HEK293 (cell line): ENCODE data around the gene KLC1.

Experiments
- CTCF ChIA-PET: fragments of 350-600 bp; formaldehyde crosslinking; extraction: SDS; loops from one replicate; lab custom pipeline; 2021; ENCODE audit warnings: antibody characterized with exemption; lab: Yijun Ruan, JAX
- POLR2A ChIA-PET: fragments of 300-600 bp; formaldehyde crosslinking; extraction: SDS; loops from one replicate; lab custom pipeline; 2020; ENCODE audit warnings: antibody characterized with exemption, inconsistent platforms; lab: Yijun Ruan, JAX
- H3K27ac ChIP-seq: fragments of 200-500 bp; sonication (Bioruptor generic); 2 replicates; pipeline ENCODE4 v1.5.1; 2014; ENCODE audit warnings: low read depth, low read length, control low read depth, inconsistent platforms; ENCODE audit errors: extremely low read depth
- H3K36me3 ChIP-seq, 2 experiments: fragments of 200-500 bp in 1 of 2; sonication (Bioruptor generic) in 1 of 2; 1 replicate in 1 of 2; 2 replicates in 1 of 2; pipeline ENCODE4 v1.5.1; 2014 to 2017; ENCODE audit warnings: inconsistent platforms in 2 of 2, low read length in 2 of 2; ENCODE audit not compliant: control insufficient read depth in 2 of 2, insufficient read depth in 1 of 2
- H3K4me1 ChIP-seq: fragments of 200-500 bp; sonication (Bioruptor generic); 2 replicates; pipeline ENCODE4 v1.5.1; 2014; ENCODE audit warnings: mild to moderate bottlenecking, low read length, inconsistent platforms; ENCODE audit not compliant: control insufficient read depth, insufficient read depth
- H3K4me3 ChIP-seq: 2 replicates; pipeline ENCODE4 v1.5.1; 2011; ENCODE audit warnings: low read depth, mild to moderate bottlenecking, control low read depth, low read length, moderate library complexity
- H3K9me3 ChIP-seq: fragments of 200-500 bp; sonication (Bioruptor generic); 2 replicates; pipeline ENCODE4 v1.5.1; 2014; ENCODE audit warnings: low read depth, low read length, inconsistent platforms; ENCODE audit not compliant: control insufficient read depth, insufficient read depth
- CTCF ChIP-seq: fragments of 450-650 bp; formaldehyde crosslinking; IDR thresholded peaks from 2 replicates; pipeline ENCODE4 v1.5.1; 2016; ENCODE audit warnings: missing biosample characterization, missing genetic modification characterization
- GLI2 ChIP-seq: fragments of 450-650 bp; formaldehyde crosslinking; IDR thresholded peaks from 2 replicates; pipeline ENCODE4; 2017; ENCODE audit warnings: missing biosample characterization, missing genetic modification characterization, low read depth, borderline replicate concordance
- KLF7 ChIP-seq: fragments of 450-650 bp; formaldehyde crosslinking; IDR thresholded peaks from 2 replicates; pipeline ENCODE4 v1.5.1; 2016; ENCODE audit warnings: missing biosample characterization, missing genetic modification characterization, borderline replicate concordance
- MYNN ChIP-seq: fragments of 450-650 bp; formaldehyde crosslinking; IDR thresholded peaks from 2 replicates; pipeline ENCODE4 v1.5.1; 2016; ENCODE audit warnings: missing biosample characterization, missing genetic modification characterization, borderline replicate concordance
- PRDM1 ChIP-seq: fragments of 450-650 bp; formaldehyde crosslinking; IDR thresholded peaks from 2 replicates; pipeline ENCODE4; 2016; ENCODE audit warnings: missing biosample characterization, missing genetic modification characterization
- TRIM28 ChIP-seq: IDR thresholded peaks from 2 replicates; pipeline ENCODE4 v1.6.1; 2011; ENCODE audit warnings: low read length, control low read depth, borderline replicate concordance
- ZBTB1 ChIP-seq: fragments of 450-650 bp; formaldehyde crosslinking; IDR thresholded peaks from 2 replicates; pipeline ENCODE4 v1.5.1; 2016; ENCODE audit warnings: missing biosample characterization, missing genetic modification characterization
- ZBTB21 ChIP-seq: fragments of 450-650 bp; formaldehyde crosslinking; IDR thresholded peaks from 2 replicates; pipeline ENCODE4 v1.5.1; 2017; ENCODE audit warnings: missing biosample characterization, missing genetic modification characterization
- ZBTB26 ChIP-seq: fragments of 450-650 bp; formaldehyde crosslinking; optimal IDR thresholded peaks from 2 replicates; pipeline ENCODE3; 2016; ENCODE audit warnings: missing biosample characterization, mild to moderate bottlenecking, missing genetic modification characterization
- ZBTB7A ChIP-seq: fragments of 450-650 bp; formaldehyde crosslinking; IDR thresholded peaks from 2 replicates; pipeline ENCODE4 v1.5.1; 2016; ENCODE audit warnings: low read depth, missing biosample characterization, missing genetic modification characterization
- ZEB2 ChIP-seq: fragments of 450-650 bp; formaldehyde crosslinking; IDR thresholded peaks from 2 replicates; pipeline ENCODE4 v1.5.1; 2016; ENCODE audit warnings: missing biosample characterization, missing genetic modification characterization
- ZFP3 ChIP-seq: fragments of 450-650 bp; formaldehyde crosslinking; IDR thresholded peaks from 2 replicates; pipeline ENCODE4 v1.5.1; 2016; ENCODE audit warnings: low read depth, missing biosample characterization, missing genetic modification characterization
- ZNF157 ChIP-seq: fragments of 450-650 bp; formaldehyde crosslinking; IDR thresholded peaks from 2 replicates; pipeline ENCODE4 v1.5.1; 2016; ENCODE audit warnings: missing biosample characterization, missing genetic modification characterization
- ZNF16 ChIP-seq: fragments of 450-650 bp; formaldehyde crosslinking; IDR thresholded peaks from 2 replicates; pipeline ENCODE4 v1.5.1; 2016; ENCODE audit warnings: low read depth, missing biosample characterization, missing genetic modification characterization
- ZNF292 ChIP-seq: fragments of 450-650 bp; formaldehyde crosslinking; IDR thresholded peaks from 2 replicates; pipeline ENCODE4 v1.5.1; 2016; ENCODE audit warnings: low read depth, missing biosample characterization, missing genetic modification characterization, borderline replicate concordance
- ZNF341 ChIP-seq: fragments of 450-650 bp; formaldehyde crosslinking; IDR thresholded peaks from 2 replicates; pipeline ENCODE4; 2016; ENCODE audit warnings: low read depth, missing biosample characterization, missing genetic modification characterization
- ZNF366 ChIP-seq: fragments of 450-650 bp; formaldehyde crosslinking; conservative IDR thresholded peaks from 2 replicates; pipeline ENCODE4 v1.5.1; 2016; ENCODE audit warnings: missing biosample characterization, missing genetic modification characterization
- ZNF37A ChIP-seq: fragments of 450-650 bp; IDR thresholded peaks from 2 replicates; pipeline ENCODE4 v1.5.1; 2018; ENCODE audit warnings: missing biosample characterization, missing genetic modification characterization
- ZNF426 ChIP-seq: fragments of 450-650 bp; formaldehyde crosslinking; IDR thresholded peaks from 2 replicates; pipeline ENCODE4 v1.5.1; 2017; ENCODE audit warnings: missing biosample characterization, missing genetic modification characterization, mild to moderate bottlenecking, inconsistent platforms, moderate library complexity
- ZNF48 ChIP-seq: fragments of 450-650 bp; formaldehyde crosslinking; IDR thresholded peaks from 2 replicates; pipeline ENCODE4 v1.5.1; 2016; ENCODE audit warnings: missing biosample characterization, missing genetic modification characterization
- ZNF529 ChIP-seq: fragments of 450-650 bp; formaldehyde crosslinking; IDR thresholded peaks from 2 replicates; pipeline ENCODE4 v1.5.1; 2017; ENCODE audit warnings: missing genetic modification characterization, missing biosample characterization; ENCODE audit not compliant: insufficient replicate concordance
- ZNF530 ChIP-seq: fragments of 450-650 bp; formaldehyde crosslinking; IDR thresholded peaks from 2 replicates; pipeline ENCODE4 v1.5.1; 2016; ENCODE audit warnings: low read depth, missing biosample characterization, missing genetic modification characterization
- ZNF610 ChIP-seq: fragments of 450-650 bp; formaldehyde crosslinking; IDR thresholded peaks from 2 replicates; pipeline ENCODE4 v1.5.1; 2016; ENCODE audit warnings: missing biosample characterization, missing genetic modification characterization, borderline replicate concordance
- ZNF626 ChIP-seq: fragments of 450-650 bp; sonication (Bioruptor Pico); formaldehyde crosslinking; IDR thresholded peaks from 2 replicates; pipeline ENCODE4 v1.5.1; 2018; ENCODE audit warnings: missing biosample characterization, missing genetic modification characterization, inconsistent platforms
- ZNF658 ChIP-seq: fragments of 450-650 bp; formaldehyde crosslinking; IDR thresholded peaks from 2 replicates; pipeline ENCODE4; 2016; ENCODE audit warnings: missing biosample characterization, missing genetic modification characterization
- ZNF837 ChIP-seq: fragments of 450-650 bp; formaldehyde crosslinking; IDR thresholded peaks from 2 replicates; pipeline ENCODE4 v1.5.1; 2016; ENCODE audit warnings: missing biosample characterization, missing genetic modification characterization
- ZNF843 ChIP-seq: fragments of 450-650 bp; formaldehyde crosslinking; IDR thresholded peaks from 2 replicates; pipeline ENCODE4 v1.5.1; 2016; ENCODE audit warnings: missing biosample characterization, missing genetic modification characterization
- ZSCAN30 ChIP-seq: fragments of 450-650 bp; IDR thresholded peaks from 2 replicates; pipeline ENCODE4 v1.5.1; 2018; ENCODE audit warnings: missing biosample characterization, mild to moderate bottlenecking, missing genetic modification characterization, moderate library complexity
- TF ChIP-seq, protein P1 (sequence below): fragments of 450-650 bp; formaldehyde crosslinking; IDR thresholded peaks from 2 replicates; pipeline ENCODE4 v1.5.1; 2016; ENCODE audit warnings: missing biosample characterization, missing genetic modification characterization
- TF ChIP-seq, protein P2 (sequence below): fragments of 450-650 bp; formaldehyde crosslinking; IDR thresholded peaks from 2 replicates; pipeline ENCODE4 v1.5.1; 2016; ENCODE audit warnings: missing biosample characterization, missing genetic modification characterization
- TF ChIP-seq, protein P3 (sequence below): fragments of 450-650 bp; formaldehyde crosslinking; IDR thresholded peaks from 2 replicates; pipeline ENCODE4 v1.5.1; 2016; ENCODE audit warnings: missing biosample characterization, missing genetic modification characterization

Gene KLC1

GRCh38 chr14:103725739-103726395 lies 96.9 kb downstream of the KLC1 start:
- H3K36me3 ChIP-seq, result peaks cover 0 to 43% of the 10 kb centered on the region in 2 experiments; a peak in 2 of 3 replicates
- no peak overlapping the region for H3K4me3 ChIP-seq
- H3K4me1 ChIP-seq, result no peaks in the 10 kb centered on the region; the same call in 1 of the 2 replicates
- CTCF ChIA-PET, result interaction anchor here (0.6 kb wide), 1 partner anchor 91 kb away, joined by 3 read pairs; no protein-coding TSS in a partner anchor
- H3K9me3 ChIP-seq, result no peaks in the 10 kb centered on the region
- no peak overlapping the region for H3K27ac ChIP-seq
- TF ChIP-seq ZSCAN30 (no peak), ZNF843 (tag by site-specific recombination) (no peak), ZNF48 (no peak), ZNF157 (tag by site-specific recombination) (no peak), ZNF426 (tag by site-specific recombination) (no peak), GLI2 (tag by site-specific recombination) (no peak), ZNF529 (tag by site-specific recombination) (no peak), PRDM1 (tag by site-specific recombination) (no peak), ZNF610 (tag by site-specific recombination) (no peak), ZNF366 (tag by site-specific recombination) (no peak), ZFP3 (no peak), CTCF (tag by site-specific recombination) (no peak)
- POLR2A ChIA-PET, result no interaction called here

- Histone ChIP-seq H3K4me3 (no peak overlapping the region), H3K4me1 (no peaks in the 10 kb centered on the region), H3K36me3 (peaks cover 0 to 43% of the 10 kb centered on the region in 2 experiments; a peak in 2 of 3 replicates), H3K9me3 (no peaks in the 10 kb centered on the region), H3K27ac (no peak overlapping the region)
- CTCF ChIA-PET, result no interaction called here
- POLR2A ChIA-PET, result no interaction called here
- TF ChIP-seq MYNN (no peak), ZBTB7A (tag by site-specific recombination) (no peak), ZNF626 (no peak), ZBTB1 (tag by site-specific recombination) (no peak), ZNF530 (tag by site-specific recombination) (no peak), KLF7 (tag by site-specific recombination) (no peak), ZNF658 (tag by site-specific recombination) (no peak), ZBTB21 (tag by site-specific recombination) (no peak), ZNF292 (tag by site-specific recombination) (no peak), GLI2 (tag by site-specific recombination) (no peak), ZNF837 (tag by site-specific recombination) (no peak), TRIM28 (no peak), ZNF37A (tag by site-specific recombination) (no peak), ZEB2 (tag by site-specific recombination) (no peak), ZNF16 (no peak), ZNF341 (tag by site-specific recombination) (no peak), ZBTB26 (no peak)
- TF ChIP-seq, protein P1, sequence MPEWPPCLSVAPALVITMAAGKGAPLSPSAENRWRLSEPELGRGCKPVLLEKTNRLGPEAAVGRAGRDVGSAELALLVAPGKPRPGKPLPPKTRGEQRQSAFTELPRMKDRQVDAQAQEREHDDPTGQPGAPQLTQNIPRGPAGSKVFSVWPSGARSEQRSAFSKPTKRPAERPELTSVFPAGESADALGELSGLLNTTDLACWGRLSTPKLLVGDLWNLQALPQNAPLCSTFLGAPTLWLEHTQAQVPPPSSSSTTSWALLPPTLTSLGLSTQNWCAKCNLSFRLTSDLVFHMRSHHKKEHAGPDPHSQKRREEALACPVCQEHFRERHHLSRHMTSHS (tag by site-specific recombination), result no peak
- TF ChIP-seq, protein P2, sequence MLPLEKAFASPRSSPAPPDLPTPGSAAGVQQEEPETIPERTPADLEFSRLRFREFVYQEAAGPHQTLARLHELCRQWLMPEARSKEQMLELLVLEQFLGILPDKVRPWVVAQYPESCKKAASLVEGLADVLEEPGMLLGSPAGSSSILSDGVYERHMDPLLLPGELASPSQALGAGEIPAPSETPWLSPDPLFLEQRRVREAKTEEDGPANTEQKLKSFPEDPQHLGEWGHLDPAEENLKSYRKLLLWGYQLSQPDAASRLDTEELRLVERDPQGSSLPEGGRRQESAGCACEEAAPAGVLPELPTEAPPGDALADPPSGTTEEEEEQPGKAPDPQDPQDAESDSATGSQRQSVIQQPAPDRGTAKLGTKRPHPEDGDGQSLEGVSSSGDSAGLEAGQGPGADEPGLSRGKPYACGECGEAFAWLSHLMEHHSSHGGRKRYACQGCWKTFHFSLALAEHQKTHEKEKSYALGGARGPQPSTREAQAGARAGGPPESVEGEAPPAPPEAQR (tag by site-specific recombination), result no peak
- TF ChIP-seq, protein P3, sequence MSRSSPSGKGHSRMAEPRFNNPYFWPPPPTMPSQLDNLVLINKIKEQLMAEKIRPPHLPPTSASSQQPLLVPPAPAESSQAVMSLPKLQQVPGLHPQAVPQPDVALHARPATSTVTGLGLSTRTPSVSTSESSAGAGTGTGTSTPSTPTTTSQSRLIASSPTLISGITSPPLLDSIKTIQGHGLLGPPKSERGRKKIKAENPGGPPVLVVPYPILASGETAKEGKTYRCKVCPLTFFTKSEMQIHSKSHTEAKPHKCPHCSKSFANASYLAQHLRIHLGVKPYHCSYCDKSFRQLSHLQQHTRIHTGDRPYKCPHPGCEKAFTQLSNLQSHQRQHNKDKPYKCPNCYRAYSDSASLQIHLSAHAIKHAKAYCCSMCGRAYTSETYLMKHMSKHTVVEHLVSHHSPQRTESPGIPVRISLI (tag by site-specific recombination), result no peak
These were observed 97.5 kb downstream of the KLC1 start for GRCh38 chr14:103726474-103726873.
